ENCODE data around the gene SULT2A1.
"Not testable (repeated sequence)": the region's sequence is repeated elsewhere in the genome, so short reads cannot be mapped to it uniquely, and the experiment has no call there.

The SULT2A1 gene

GRCh38 chr19:47861630-47862029 is 24.5 kb downstream of the SULT2A1 start:
- Histone ChIP-seq H3K4me1 (ENCODE audit: insufficient read depth, low read length, poor library complexity, severe bottlenecking) (no peaks in the 10 kb centered on the region), H2AFZ (ENCODE audit: low read length) (no peak overlapping the region), H3K4me3 (ENCODE audit: low read length, poor library complexity, severe bottlenecking) (no peak overlapping the region), H4K20me1 (ENCODE audit: insufficient read depth, low read length, poor library complexity, severe bottlenecking) (no peaks in the 10 kb centered on the region), H3K9me3 (ENCODE audit: insufficient read depth, low read depth, low read length) (no peaks in the 10 kb centered on the region), H3K9me2 (replicated peaks; ENCODE audit: low read depth, low read length) (no peaks in the 10 kb centered on the region), H3K27me3 (ENCODE audit: insufficient read depth, low read length, poor library complexity, severe bottlenecking) (no peaks in the 10 kb centered on the region), H3F3A (ENCODE audit: low read depth) (no peaks in the 10 kb centered on the region), H3K9ac (ENCODE audit: low read depth, low read length, poor library complexity, severe bottlenecking) (no peak overlapping the region), H3K36me3 (ENCODE audit: insufficient read depth, low read length) (no peaks in the 10 kb centered on the region), H3K79me2 (ENCODE audit: insufficient read depth, low read length) (no peaks in the 10 kb centered on the region), H3K4me2 (ENCODE audit: low read depth, low read length, poor library complexity, severe bottlenecking) (no peak overlapping the region)
- TF ChIP-seq EZH2phosphoT487 (IDR thresholded peaks at IDR 0.05; ENCODE audit: borderline replicate concordance) (no peak), CTCF (conservative IDR thresholded peaks at IDR 0.05; ENCODE audit: low read length) (no peak)

GRCh38 chr19:47860602-47861297 is 25.4 kb downstream of the SULT2A1 start:
- H3K9ac ChIP-seq (ENCODE audit: low read depth, low read length, poor library complexity, severe bottlenecking) = no peak overlapping the region
- H4K20me1 ChIP-seq (ENCODE audit: insufficient read depth, low read length, poor library complexity, severe bottlenecking) = no peaks in the 10 kb centered on the region
- no peaks in the 10 kb centered on the region for H3K9me3 ChIP-seq (ENCODE audit: insufficient read depth, low read depth, low read length)
- H3K79me2 ChIP-seq (ENCODE audit: insufficient read depth, low read length) = no peaks in the 10 kb centered on the region
- H2AFZ ChIP-seq (ENCODE audit: low read length) = no peak overlapping the region
- no peaks in the 10 kb centered on the region for H3K27me3 ChIP-seq (ENCODE audit: insufficient read depth, low read length, poor library complexity, severe bottlenecking)
- H3K4me3 ChIP-seq (ENCODE audit: low read length, poor library complexity, severe bottlenecking) = no peak overlapping the region
- H3K4me1 ChIP-seq (ENCODE audit: insufficient read depth, low read length, poor library complexity, severe bottlenecking) = no peaks in the 10 kb centered on the region
- H3K36me3 ChIP-seq (ENCODE audit: insufficient read depth, low read length) = no peaks in the 10 kb centered on the region
- TF ChIP-seq CTCF (conservative IDR thresholded peaks at IDR 0.05; ENCODE audit: low read length) (no peak), EZH2phosphoT487 (IDR thresholded peaks at IDR 0.05; ENCODE audit: borderline replicate concordance) (no peak)
- H3F3A ChIP-seq (ENCODE audit: low read depth) = no peaks in the 10 kb centered on the region
- H3K4me2 ChIP-seq (ENCODE audit: low read depth, low read length, poor library complexity, severe bottlenecking) = no peak overlapping the region
- H3K9me2 ChIP-seq (replicated peaks; ENCODE audit: low read depth, low read length) = no peaks in the 10 kb centered on the region

GRCh38 chr19:47859838-47860237 is 26.3 kb downstream of the SULT2A1 start:
- not testable (repeated sequence) for H3K4me1 ChIP-seq (ENCODE audit: insufficient read depth, low read length, poor library complexity, severe bottlenecking); H3K9ac ChIP-seq (ENCODE audit: low read depth, low read length, poor library complexity, severe bottlenecking); H2AFZ ChIP-seq (ENCODE audit: low read length); H3K27me3 ChIP-seq (ENCODE audit: insufficient read depth, low read length, poor library complexity, severe bottlenecking); H3F3A ChIP-seq (ENCODE audit: low read depth); H3K4me3 ChIP-seq (ENCODE audit: low read length, poor library complexity, severe bottlenecking); H3K79me2 ChIP-seq (ENCODE audit: insufficient read depth, low read length); H3K36me3 ChIP-seq (ENCODE audit: insufficient read depth, low read length); H4K20me1 ChIP-seq (ENCODE audit: insufficient read depth, low read length, poor library complexity, severe bottlenecking); H3K9me2 ChIP-seq (replicated peaks; ENCODE audit: low read depth, low read length); H3K9me3 ChIP-seq (ENCODE audit: insufficient read depth, low read depth, low read length); H3K4me2 ChIP-seq (ENCODE audit: low read depth, low read length, poor library complexity, severe bottlenecking)

GRCh38 chr19:47858646-47859285 is 27.3 kb downstream of the SULT2A1 start, which contains the start of gene TPRX2:
TSS of gene TPRX2 (plus strand) at chr19:47859235. CDS start at chr19:47859247, 12 bp downstream.
- H3K36me3 ChIP-seq (ENCODE audit: insufficient read depth, low read length); H3K4me3 ChIP-seq (ENCODE audit: low read length, poor library complexity, severe bottlenecking); H3K9me3 ChIP-seq (ENCODE audit: insufficient read depth, low read depth, low read length); H3K27me3 ChIP-seq (ENCODE audit: insufficient read depth, low read length, poor library complexity, severe bottlenecking); H3K9me2 ChIP-seq (replicated peaks; ENCODE audit: low read depth, low read length); H3K79me2 ChIP-seq (ENCODE audit: insufficient read depth, low read length); H3K9ac ChIP-seq (ENCODE audit: low read depth, low read length, poor library complexity, severe bottlenecking); H3K4me1 ChIP-seq (ENCODE audit: insufficient read depth, low read length, poor library complexity, severe bottlenecking); H3K4me2 ChIP-seq (ENCODE audit: low read depth, low read length, poor library complexity, severe bottlenecking); H4K20me1 ChIP-seq (ENCODE audit: insufficient read depth, low read length, poor library complexity, severe bottlenecking); H3F3A ChIP-seq (ENCODE audit: low read depth); H2AFZ ChIP-seq (ENCODE audit: low read length): not testable (repeated sequence)

- H3K4me1 ChIP-seq (ENCODE audit: insufficient read depth, low read length, poor library complexity, severe bottlenecking); H3K9me3 ChIP-seq (ENCODE audit: insufficient read depth, low read depth, low read length); H4K20me1 ChIP-seq (ENCODE audit: insufficient read depth, low read length, poor library complexity, severe bottlenecking); H3K4me2 ChIP-seq (ENCODE audit: low read depth, low read length, poor library complexity, severe bottlenecking); H3K36me3 ChIP-seq (ENCODE audit: insufficient read depth, low read length); H3K79me2 ChIP-seq (ENCODE audit: insufficient read depth, low read length); H3K4me3 ChIP-seq (ENCODE audit: low read length, poor library complexity, severe bottlenecking); H2AFZ ChIP-seq (ENCODE audit: low read length); H3F3A ChIP-seq (ENCODE audit: low read depth); H3K27me3 ChIP-seq (ENCODE audit: insufficient read depth, low read length, poor library complexity, severe bottlenecking); H3K9ac ChIP-seq (ENCODE audit: low read depth, low read length, poor library complexity, severe bottlenecking); H3K9me2 ChIP-seq (replicated peaks; ENCODE audit: low read depth, low read length): not testable (repeated sequence)
These were observed 27.9 kb downstream of the SULT2A1 start for GRCh38 chr19:47858231-47858630.
